Esophagus muscularis mucosa (tissue), 4 donors: ENCODE results near the gene NTSR1.

ENCODE experiments used
- CTCF ChIP-seq, 3 experiments: fragments of 200-600 bp in 2 of 3; fragments of 450-650 bp in 1 of 3; sonication (generic) in 2 of 3; IDR thresholded peaks; one replicate each; pipeline ENCODE4 v1.5.1; 2017 to 2019; ENCODE audit warnings: antibody characterized with exemption in 3 of 3, mild to moderate bottlenecking in 2 of 3, moderate library complexity in 1 of 3
- EP300 ChIP-seq: sonication (generic); formaldehyde crosslinking; IDR thresholded peaks from one replicate; pipeline ENCODE4 v1.6.1; 2017; ENCODE audit warnings: antibody characterized with exemption
- POLR2A ChIP-seq: fragments of 450-650 bp; IDR thresholded peaks from one replicate; pipeline ENCODE4 v1.6.1; 2017; ENCODE audit warnings: antibody characterized with exemption, moderate library complexity, mild to moderate bottlenecking, low read depth
- POLR2AphosphoS5 ChIP-seq, 2 donors: sonication (generic); formaldehyde crosslinking; IDR thresholded peaks; one replicate each; pipeline ENCODE4 v1.6.1; 2017; ENCODE audit warnings: antibody characterized with exemption in 2 of 2

GRCh38 chr20:62663145-62664018 lies 45.3 kb upstream of the NTSR1 start:
- TF ChIP-seq CTCF (IDR thresholded peaks at IDR 0.05) (no peak), EP300 (no peak), POLR2AphosphoS5 (IDR thresholded peaks at IDR 0.05) (no peak), POLR2A (no peak)
